NOMO-1 (cell line): ENCODE data around the gene SNPH.

Experiments
- DNase-seq, 2 experiments: peaks; one replicate each; lab custom pipeline; 2025; ENCODE audit not compliant: unreplicated experiment in 2 of 2; lab: John Stamatoyannopoulos, UW

Gene SNPH

DNA sequence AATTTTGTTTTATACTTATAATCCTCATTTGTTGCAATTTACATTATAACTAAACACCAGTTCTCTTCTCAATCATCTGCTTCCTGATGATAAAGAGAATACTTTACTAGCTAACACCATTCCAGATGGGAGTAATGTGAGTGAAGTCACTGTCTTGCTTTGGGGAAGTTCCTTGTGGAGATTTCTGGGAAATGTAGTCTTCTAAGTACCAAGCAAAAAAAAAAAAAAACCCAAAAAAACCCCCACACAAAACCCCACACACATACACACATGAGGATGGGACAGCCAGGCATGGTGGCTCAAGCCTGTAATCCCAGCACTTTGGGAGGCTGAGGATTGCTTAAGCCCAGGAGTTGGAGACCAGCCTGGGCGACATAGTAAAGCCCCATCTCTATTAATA lies 2.2 kb upstream of the SNPH start:
- DNase-seq = no peak

DNA sequence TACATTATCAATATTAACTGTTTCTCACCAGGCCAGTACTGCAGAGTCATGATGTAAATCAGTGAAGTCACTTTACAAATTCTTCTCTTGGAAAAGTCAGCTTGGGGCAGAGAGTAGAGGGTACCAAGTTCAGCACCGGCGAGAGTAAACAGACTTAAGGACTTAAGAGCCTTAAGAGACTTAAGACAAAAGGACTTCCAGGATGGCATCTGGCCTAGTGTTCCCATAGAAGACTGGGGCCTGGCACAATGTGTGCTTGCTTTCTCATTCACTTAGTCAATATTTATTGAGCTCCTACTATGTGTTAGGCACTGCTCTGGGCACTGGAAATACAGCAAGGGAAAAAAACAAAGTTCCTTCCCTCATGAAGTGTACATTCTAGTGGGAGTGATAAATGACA lies 1.4 kb upstream of the SNPH start:
- DNase-seq = no peak

DNA sequence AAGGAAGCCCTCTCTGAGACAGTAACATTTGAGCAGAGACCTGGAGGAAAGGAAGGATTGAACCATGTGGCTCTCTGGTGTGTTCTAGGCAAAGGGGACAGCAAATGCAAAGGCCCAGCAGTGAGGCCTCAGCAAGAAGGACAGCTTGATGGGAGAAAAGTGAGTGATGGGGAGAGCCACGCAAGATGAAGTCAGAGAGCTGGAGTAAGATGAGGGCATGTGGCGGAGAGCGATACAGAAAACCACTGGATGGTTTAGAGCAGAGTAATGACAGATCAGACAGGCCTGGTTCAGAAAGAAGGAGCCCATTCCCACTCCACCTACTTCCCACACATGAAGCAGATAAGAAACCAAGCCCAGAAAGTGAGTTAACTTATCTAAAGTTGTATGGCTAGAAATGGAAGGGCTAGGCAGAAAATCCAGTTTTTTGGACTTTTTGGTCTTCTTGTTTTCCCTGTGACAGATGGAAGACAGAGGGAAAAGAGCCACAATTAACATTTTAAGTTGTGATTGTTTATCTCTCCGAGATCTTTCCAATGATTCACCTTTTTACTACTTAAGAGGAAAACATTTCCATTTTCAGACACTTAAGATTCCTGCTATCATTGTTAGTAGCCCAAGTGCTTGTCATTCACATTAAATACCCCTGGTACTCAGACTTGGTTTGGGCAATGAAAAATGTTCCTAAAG lies 723 bp upstream of the SNPH start:
- DNase-seq = no peak

DNA sequence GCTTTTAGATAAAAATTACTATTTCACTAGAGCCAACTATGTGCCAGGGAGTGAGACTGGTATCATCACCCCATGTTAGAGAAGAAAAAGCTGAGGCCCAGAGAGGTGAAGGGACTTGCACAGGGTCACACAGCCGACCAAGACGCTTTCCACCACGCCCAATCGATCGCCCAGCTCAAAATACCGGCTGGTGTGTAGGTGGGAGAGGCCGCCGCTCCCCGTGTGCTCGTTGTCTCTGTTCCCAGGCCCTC lies 253 bp upstream of the SNPH start:
- no peak for DNase-seq

DNA sequence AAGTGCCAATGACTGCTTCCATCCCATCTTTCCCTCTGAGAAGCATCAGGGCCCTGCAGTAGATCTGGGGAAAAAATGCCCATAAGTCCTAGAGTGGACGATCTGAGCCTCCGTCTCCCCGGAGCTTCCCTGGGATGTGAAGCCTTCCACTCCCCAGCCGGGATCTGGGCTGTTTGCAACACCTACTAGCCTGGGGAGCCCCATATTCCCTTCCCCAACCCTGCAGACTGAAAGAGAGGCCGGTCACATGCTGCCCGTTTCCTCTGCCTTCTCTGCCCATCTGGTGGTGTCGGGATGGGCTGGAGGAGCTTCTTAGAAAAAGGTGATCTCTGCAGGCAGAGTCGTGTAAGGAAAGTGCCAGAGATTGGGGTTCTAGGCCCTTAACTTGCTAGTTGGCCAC lies 1.1 kb downstream of the SNPH start:
- DNase-seq = no peak

DNA sequence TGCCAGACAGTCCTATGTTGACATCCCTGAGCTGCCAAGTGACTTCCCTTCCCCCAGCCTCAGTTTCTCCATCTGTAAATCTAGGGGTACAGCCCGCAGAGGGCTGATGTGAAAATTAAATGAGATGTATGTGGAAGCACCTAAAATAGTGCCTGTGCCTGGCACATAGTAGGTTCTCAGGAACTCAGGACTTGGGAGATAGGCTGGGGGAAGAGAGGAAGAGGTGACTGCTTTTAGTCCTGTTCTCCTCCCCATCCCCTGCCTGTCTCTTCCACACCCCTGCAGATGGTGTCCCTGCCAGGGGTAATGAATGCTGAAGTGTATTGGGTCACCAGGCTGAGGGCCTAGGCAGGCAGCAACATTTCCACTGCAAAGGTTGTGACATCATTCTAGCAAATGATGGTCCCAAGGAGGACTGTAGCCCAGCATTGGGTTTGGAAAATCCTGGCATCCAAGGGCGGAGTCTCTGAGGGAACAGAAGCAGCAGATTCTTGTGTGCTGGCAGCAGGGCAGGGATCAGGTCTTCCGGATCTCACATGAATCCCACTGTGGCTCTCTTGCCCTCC lies 1.8 kb downstream of the SNPH start:
- DNase-seq = no peak

DNA sequence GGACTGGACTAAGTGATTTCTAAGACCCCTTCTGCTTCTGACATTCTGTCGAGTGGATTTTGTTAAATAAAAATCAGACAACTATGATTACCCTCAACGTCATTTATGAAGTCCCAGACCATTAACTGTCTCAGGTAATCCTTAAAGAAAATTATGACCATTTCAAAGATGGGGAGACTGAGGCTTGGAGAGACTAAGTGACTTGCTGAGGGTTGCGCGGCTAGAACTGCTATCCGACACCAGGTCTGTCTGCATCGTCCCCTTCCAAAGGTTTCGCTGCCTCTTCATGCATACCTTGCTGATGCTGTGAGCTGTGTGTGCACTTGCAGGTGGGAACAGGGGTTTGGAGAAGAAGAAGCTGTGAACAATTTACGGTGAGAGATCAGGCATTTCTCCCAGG lies 3.1 kb downstream of the SNPH start:
- DNase-seq = no peak

DNA sequence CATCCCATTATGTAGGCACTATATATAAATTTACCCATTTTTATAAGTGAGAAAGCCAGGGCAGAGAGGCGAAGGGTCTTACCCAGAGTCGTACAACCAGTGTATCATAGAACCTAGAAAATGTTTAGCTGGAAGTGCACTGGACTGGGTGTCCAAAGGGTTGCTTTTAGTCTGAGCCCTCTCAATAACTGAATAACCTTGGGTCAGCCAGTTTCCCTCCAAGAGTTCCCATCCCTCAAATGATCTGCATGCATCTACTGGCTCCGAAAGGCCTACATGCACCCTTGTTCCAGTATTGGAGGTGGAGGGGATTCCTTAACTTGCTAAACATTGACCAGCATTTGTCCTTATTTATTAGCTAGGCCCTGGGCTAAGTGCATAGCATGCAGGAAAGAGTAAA lies 3.8 kb downstream of the SNPH start:
- DNase-seq = no peak

DNA sequence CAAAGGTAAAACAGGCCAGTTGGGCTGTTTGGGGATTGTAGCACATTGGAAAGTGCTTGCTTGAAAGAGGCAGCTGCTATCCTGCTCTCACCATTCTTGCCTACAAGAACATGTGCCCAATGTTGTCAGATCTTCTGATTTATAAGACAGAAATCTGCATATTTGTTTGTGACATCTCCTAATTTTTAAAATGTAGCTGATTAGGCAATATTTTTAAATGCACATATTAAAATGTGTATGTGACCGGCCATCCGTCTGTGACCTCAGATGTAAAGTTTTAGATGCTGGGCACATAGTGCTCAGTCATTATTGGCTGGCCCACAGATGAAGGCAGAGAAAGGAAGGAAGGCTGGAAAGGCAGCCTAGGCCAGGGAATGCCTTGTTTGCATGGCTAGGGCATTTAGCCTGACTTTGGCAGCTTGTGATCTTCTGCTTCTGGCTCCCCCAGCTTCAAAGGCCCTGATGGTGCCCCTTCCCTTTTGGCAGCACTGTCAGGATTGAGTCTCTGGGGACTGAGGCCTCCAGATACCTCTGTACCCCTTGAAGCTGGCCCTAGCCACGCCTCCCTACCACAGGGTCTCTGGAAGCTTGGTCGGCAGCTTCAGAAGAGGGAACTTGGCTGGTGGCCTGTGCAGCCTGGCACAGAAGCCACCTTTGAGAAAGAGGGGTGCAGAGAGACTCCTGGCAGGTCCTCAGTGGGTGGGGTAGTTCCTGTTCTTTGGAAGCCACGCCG lies 6.4 kb downstream of the SNPH start:
- DNase-seq = no peak

DNA sequence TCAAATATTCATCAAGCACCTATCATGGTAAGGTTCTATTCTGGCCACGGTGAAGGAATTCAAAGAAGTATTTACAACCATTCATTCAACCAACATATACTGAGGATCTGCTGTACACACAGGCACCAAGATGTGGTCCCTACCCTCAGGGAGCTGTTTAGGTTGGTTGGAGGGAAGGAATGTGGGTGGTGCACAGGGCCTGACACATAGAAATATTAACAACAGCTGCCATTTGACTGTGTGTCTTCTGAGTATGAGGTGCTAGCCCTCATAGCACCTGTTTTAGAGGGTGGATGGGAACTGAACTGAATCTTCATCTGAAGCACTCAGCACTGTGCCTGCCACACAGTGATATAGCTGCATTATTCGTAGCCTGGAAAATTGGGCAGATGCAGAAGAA lies 7.3 kb downstream of the SNPH start:
- no peak for DNase-seq

DNA sequence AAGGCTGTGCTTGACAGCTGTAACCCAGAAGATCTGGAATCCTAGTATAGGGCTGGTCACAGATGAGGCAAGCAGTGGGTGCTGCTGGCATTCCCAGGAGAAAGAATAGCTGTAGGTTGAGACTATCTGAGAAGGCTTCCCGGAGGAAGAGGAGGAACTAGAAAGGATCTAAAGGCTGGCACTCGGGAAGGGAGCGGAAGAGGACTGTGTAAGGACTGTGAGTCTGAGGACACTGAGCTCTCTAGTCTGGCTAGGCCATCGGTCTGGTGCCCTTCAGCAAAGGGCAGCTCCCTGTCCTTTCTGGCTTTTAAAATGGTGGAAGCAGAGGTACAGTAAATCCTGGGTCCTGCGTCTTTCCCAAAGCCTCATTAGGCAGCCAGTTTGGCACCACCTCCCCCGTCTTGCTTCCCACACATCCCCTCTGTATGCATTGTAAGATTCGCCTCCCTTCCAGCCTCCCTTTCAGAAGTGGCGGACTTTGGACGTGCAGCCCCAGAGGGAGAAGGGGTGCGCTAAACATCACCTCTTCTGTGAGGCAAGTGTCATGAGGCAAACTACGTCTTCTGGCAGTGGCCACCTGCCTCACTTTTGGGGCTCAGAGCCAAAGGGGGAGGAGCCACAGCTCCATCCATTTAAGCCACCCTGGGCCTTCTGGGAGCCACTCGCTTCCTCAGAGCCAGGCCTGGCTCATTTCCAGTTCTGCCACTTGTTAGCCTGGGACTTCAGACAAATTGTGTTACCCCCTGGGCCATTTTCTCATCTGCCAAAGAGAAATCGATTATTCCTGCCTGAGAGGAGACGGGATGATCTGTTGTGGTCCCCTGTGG lies 8.6 kb downstream of the SNPH start:
- DNase-seq = no peak

DNA sequence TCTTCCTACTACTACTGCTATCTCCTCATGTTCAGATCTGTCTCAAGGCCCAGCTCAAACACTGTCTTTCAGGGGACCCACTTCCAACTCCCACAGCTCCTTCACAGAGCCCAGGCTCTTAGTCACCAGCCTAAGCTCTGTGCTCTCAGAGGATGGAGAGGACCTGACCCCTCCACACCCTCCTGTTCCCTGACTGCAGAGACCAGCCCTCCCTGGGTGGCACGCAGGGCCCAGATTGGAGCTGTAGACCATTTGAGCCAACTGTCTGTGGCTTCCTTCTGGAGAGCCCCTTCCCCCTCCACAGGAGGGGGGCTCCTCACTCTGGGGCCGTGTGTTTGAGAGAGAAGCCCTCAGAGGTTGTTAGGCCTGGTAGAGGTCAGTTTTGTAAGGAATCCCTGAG lies 9.8 kb downstream of the SNPH start:
- no peak for DNase-seq

DNA sequence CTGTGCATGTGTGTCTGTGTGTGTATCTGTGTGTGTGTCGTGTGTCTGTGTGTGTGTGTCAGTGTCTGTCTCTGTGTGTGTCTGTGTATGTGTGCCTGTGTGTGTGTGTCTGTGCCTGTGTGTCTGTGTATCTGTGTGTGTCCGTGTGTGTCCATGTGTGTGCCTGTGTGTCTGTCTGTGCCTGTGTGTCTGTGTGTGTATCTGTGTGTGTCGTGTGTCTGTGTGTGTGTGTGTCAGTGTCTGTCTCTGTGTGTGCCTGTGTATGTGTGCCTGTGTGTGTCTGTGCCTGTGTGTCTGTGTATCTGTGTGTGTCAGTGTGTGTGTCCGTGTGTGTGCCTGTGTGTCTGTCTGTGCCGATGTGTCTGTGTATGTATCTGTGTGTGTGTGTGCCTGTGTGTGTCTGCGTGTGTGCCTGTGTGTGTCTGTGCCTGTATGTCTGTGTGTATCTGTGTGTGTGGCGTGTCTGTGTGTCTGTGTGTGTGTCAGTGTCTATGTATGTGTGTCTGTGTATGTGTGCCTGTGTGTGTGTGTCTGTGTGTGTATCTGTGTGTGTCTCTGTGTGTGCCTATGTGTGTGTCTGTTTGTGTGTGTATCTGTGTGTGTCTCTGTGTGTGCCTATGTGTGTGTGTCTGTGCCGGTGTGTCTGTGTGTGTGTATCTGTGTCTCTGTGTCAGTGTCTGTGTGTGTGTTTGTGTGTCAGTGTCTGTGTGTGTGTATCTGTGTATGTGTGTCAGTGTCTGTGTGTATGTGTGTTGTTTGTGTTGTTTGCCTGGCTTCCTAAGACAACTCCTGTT lies 11.6 kb downstream of the SNPH start:
- no peak for DNase-seq

DNA sequence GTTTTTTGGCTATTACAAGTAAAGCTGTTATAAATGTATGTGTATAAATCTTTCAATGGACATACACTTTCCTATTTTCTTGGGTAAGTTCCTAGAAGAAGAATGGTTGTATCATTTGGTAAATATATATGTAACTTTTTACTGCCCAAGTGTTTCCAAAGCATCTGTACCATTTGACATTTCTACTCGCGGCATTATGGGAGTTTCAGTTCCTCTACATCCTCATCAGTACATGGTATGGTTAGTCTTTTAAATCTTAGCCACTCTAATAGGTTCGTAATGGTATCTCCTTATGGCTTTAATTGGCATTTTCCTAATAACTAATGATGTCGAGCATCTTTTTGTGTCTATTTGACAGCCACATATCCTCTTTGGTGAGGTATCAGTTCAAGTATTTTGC lies 12.9 kb downstream of the SNPH start:
- DNase-seq = peak in 1 of 2 experiments; percentile 20

DNA sequence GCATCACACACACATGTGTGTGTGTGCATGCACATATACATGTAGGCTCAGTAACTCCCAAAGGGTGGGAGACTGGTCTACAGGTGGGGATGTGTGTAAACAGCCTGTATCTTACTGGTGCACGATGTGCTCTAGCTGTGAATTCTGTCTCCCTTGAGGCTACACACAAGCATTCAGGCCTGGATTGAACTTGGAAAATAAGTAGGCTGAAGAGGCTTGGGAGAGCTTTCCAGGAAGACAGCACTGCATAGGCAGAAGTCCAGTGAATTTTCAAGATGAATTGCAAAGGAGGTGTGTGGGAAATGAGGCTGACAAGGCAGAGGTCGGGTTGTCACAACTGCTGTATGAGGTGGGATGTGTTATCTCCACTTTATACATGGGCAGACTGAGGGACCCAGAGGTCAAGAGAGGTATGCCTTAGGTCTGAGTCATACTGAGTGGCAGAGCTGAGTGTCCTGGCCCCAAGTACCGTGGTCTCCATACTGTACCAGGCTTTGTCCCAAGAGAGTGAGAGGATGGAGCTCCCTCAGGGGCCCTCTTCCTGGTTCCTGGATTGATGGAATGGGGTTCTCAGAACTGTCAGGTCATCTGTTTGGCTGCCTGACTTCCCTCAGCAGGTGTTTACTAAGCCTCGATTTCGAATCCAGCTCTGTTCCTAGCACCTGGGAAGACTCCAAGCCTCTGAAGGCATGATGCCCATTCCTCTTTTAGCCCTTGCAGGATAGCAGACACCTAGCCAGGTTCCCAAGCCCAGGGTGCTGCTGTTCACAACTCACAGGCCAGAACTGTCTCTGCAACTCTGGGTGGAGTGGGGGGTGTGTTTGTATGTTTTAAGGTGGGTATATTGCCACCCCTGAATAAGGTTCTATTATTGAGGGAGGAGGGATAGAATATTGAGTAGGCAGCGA lies 14.4 kb downstream of the SNPH start:
- DNase-seq = no peak

DNA sequence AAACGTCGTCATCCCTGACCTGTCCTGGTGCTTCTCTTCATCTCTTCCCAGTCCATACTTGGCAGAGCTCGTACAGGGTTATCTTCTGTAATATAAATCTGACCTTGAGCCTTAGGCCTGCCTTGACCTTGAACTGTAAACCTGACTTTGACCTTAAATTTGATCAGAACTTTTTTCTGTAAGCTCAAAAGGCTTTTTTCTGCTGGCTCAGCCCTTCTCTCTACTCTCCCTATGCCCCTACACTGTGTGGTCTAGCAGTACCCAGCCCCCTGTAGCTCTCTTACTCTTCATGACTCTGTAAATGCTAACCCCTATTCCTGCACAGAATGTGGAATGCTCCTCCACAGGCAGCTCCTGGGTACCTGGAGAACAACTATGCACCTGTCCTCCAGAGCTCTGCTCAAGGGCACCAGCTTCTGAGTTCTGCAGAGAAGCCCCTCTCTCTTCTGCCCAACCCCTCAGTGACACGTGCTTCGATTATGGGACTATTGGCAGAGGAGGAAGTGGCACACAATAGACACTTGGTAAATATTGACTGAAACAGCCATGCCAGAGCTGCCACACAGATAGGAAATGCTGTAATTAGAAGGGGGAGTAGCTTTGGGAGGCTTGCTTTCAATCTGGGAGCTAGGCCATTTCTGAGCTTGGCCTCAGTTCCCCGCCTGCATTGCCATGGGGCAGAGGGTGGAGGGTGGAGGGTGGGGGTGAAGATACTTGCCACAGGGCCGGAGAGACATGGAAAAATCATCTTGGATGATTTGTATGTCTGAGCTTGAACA lies 15.4 kb downstream of the SNPH start:
- no peak for DNase-seq

DNA sequence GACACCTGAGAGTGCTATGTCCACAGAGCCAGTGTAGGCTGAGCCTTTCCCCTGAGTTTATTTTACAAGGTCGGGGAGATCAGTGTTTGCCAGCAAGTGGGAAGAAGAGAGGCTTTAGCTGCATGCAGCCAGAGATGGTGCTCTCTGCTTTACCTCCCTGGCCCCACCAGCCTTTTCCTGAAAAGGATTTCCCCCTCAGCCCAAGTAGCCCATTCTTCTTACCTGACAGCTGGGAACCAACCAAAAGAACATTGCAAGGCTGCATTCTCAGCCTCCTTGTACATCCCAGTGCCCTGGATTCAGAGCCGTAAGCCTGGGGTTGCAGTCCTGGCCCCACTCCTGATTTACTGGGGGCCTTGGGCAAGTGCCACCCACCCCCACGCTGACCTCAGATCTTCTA lies 16.9 kb downstream of the SNPH start:
- DNase-seq = no peak

DNA sequence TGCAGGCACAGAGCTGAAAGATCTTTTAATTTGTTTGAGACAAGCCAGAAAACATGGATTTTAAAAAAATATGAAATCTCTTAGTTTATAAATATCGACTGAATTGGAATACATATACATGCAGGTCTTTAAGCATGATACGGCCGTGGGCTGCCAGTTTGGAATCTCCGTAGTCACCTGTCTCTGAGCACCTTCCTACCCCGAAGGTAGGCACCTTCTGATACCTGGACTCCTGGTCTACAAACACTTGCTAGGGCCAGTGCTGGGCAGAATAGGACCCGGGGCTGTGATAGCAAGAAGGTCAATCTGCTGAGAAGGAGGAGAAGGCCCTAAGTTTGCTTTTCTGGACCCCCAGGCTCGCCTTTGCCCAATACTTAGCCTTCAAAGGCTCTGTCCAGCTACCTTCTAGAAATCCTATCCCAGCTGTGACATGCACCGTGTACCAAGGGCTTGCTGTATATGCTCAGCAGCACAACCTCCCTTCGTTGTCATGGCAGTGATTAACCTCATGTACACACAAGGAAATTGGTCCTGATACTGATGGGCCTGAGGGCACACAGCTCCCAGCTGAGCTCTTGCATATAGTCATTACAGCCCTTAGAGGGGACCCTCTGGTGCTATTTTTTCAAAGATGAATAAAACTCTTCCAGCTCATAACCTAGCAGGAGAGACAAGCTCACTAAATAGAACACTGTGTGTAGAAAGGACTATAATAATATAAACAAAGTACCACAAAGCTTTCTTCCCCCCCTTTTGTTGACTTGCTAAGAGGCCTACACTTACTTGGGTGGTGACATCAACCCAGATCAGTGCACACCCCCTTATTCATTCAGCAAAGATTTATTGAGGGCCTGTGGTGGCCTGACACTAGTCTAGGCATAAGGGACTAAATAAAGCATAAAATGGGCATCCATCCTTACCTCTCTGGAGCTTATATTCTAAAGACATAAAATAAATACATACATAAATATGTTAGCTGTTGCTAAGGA lies 17.7 kb downstream of the SNPH start:
- DNase-seq = no peak
